Uterus (tissue), 2 donors: ENCODE measurements around the gene RRAS.

Experiments used
- POLR2A ChIP-seq, 2 donors: fragments of 450-650 bp; IDR thresholded peaks; one replicate each; pipeline ENCODE4 v1.6.1; 2016; ENCODE audit warnings: antibody characterized with exemption in 2 of 2, mild to moderate bottlenecking in 1 of 2, moderate library complexity in 1 of 2
- TF ChIP-seq, protein P1 (sequence below), 4 experiments: fragments of 200-600 bp in 2 of 4; fragments of 450-650 bp in 2 of 4; sonication (generic) in 2 of 4; IDR thresholded peaks; one replicate each; pipeline ENCODE4 v1.5.1; 2016 to 2019; ENCODE audit warnings: antibody characterized with exemption in 4 of 4, mild to moderate bottlenecking in 2 of 4, moderate library complexity in 1 of 4

DNA sequence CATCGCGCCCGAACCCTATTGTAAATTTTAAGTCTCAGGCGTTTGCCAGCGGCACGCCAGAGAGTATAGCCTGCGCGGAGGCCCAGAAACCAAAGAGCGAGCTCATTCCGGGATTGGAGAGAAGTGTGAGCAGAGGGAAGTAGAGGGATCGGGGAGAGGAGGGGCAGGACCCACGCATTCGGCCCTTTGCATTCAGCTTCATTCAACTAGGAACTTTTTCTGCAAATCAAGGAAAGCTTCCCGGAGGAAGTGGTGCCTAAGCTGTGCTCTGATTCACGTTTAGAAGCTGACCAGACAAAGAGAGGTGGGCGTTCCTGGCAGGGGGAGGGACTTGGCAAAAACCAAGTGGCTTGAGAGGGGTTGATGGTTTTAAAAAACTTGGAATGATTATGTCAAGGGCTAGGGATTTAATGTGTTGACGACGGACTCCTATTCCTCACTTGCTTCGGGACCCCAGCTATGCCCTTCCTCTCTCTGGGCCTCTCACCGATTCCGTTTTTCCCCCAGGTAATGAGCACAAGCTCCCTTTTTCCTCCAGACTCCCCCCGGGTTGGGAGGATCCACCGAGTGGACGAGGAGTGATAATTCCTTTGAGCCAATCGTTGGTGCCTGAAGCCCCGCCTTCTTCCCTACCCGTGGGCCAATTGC lies 36.3 kb upstream of the RRAS start:
- TF ChIP-seq, protein P1, sequence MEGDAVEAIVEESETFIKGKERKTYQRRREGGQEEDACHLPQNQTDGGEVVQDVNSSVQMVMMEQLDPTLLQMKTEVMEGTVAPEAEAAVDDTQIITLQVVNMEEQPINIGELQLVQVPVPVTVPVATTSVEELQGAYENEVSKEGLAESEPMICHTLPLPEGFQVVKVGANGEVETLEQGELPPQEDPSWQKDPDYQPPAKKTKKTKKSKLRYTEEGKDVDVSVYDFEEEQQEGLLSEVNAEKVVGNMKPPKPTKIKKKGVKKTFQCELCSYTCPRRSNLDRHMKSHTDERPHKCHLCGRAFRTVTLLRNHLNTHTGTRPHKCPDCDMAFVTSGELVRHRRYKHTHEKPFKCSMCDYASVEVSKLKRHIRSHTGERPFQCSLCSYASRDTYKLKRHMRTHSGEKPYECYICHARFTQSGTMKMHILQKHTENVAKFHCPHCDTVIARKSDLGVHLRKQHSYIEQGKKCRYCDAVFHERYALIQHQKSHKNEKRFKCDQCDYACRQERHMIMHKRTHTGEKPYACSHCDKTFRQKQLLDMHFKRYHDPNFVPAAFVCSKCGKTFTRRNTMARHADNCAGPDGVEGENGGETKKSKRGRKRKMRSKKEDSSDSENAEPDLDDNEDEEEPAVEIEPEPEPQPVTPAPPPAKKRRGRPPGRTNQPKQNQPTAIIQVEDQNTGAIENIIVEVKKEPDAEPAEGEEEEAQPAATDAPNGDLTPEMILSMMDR (IDR thresholded peaks at IDR 0.05), result no peak
- TF ChIP-seq POLR2A (IDR thresholded peaks at IDR 0.05), result peak in 1 of 2 donors; percentile 9
